ENCODE results near the gene FANCI.

FANCI gene

GRCh38 chr15:89335298-89336041, 91.7 kb downstream of the FANCI start:
- peak overlapping the region; percentile 63 for H3K9ac ChIP-seq (ENCODE audit: low read length)
- H4K20me1 ChIP-seq (ENCODE audit: insufficient read depth, low read length): peaks cover 23% of the 10 kb centered on the region
- H3K27me3 ChIP-seq (ENCODE audit: low read depth, low read length): peaks cover 4% of the 10 kb centered on the region; the same call in 1 of the 2 replicates
- H3K9me3 ChIP-seq (ENCODE audit: insufficient read depth, low read length): no peaks in the 10 kb centered on the region
- peaks cover 22% of the 10 kb centered on the region for H3K4me1 ChIP-seq (ENCODE audit: low read length)
- H3K36me3 ChIP-seq (replicated peaks; ENCODE audit: low read depth, low read length): peaks cover 27% of the 10 kb centered on the region
- peak overlapping the region; percentile 94 for H2AFZ ChIP-seq (ENCODE audit: low read depth, low read length)
- H3K4me2 ChIP-seq (ENCODE audit: low read length): peak overlapping the region; percentile 76
- peak overlapping the region; percentile 84 for H3K4me3 ChIP-seq (ENCODE audit: low read length)
- TF ChIP-seq, protein P1, sequence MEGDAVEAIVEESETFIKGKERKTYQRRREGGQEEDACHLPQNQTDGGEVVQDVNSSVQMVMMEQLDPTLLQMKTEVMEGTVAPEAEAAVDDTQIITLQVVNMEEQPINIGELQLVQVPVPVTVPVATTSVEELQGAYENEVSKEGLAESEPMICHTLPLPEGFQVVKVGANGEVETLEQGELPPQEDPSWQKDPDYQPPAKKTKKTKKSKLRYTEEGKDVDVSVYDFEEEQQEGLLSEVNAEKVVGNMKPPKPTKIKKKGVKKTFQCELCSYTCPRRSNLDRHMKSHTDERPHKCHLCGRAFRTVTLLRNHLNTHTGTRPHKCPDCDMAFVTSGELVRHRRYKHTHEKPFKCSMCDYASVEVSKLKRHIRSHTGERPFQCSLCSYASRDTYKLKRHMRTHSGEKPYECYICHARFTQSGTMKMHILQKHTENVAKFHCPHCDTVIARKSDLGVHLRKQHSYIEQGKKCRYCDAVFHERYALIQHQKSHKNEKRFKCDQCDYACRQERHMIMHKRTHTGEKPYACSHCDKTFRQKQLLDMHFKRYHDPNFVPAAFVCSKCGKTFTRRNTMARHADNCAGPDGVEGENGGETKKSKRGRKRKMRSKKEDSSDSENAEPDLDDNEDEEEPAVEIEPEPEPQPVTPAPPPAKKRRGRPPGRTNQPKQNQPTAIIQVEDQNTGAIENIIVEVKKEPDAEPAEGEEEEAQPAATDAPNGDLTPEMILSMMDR (IDR thresholded peaks at IDR 0.05; ENCODE audit: low read depth, low read length): no peak
- no peak for TF ChIP-seq EZH2phosphoT487 (IDR thresholded peaks at IDR 0.05; ENCODE audit: low read depth)
- H3K27ac ChIP-seq (ENCODE audit: low read length): peak overlapping the region; percentile 43
- H3K79me2 ChIP-seq (ENCODE audit: low read length): peaks cover 40% of the 10 kb centered on the region

DNA sequence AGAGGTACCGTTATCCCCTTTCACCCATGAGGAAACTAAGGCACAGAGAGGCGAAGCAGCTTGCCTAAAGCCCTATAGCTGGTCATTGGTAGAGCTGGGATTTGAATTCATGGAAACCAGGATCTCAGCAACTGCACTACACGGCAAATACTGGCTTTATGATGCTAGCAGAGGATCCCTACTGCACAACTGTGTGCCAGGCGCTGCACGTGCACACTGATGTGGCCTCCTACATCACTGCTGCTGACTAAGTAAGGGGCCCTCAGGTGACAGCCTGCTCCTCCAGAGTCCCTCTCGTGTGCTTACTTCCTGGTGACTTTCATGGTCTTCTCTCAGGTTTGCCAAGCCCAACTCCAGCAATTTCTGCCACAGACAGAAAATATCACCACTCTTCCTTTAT, 94.3 kb downstream of the FANCI start:
- Histone ChIP-seq H3K27ac (ENCODE audit: low read length) (no peak overlapping the region), H3K9me3 (ENCODE audit: insufficient read depth, low read length) (no peaks in the 10 kb centered on the region), H3K4me1 (ENCODE audit: low read length) (peaks cover 13% of the 10 kb centered on the region), H3K27me3 (ENCODE audit: low read depth, low read length) (peaks cover 4% of the 10 kb centered on the region; the same call in 1 of the 2 replicates), H2AFZ (ENCODE audit: low read depth, low read length) (no peak overlapping the region; the same call in 1 of the 2 replicates), H3K9ac (ENCODE audit: low read length) (no peak overlapping the region), H4K20me1 (ENCODE audit: insufficient read depth, low read length) (peaks cover 7% of the 10 kb centered on the region; the same call in 1 of the 2 replicates), H3K79me2 (ENCODE audit: low read length) (peaks cover 16% of the 10 kb centered on the region), H3K4me3 (ENCODE audit: low read length) (no peak overlapping the region), H3K36me3 (replicated peaks; ENCODE audit: low read depth, low read length) (peaks cover 2% of the 10 kb centered on the region), H3K4me2 (ENCODE audit: low read length) (no peak overlapping the region)
- TF ChIP-seq, protein P1 (IDR thresholded peaks at IDR 0.05; ENCODE audit: low read depth, low read length): no peak
- no peak for TF ChIP-seq EZH2phosphoT487 (IDR thresholded peaks at IDR 0.05; ENCODE audit: low read depth)

DNA sequence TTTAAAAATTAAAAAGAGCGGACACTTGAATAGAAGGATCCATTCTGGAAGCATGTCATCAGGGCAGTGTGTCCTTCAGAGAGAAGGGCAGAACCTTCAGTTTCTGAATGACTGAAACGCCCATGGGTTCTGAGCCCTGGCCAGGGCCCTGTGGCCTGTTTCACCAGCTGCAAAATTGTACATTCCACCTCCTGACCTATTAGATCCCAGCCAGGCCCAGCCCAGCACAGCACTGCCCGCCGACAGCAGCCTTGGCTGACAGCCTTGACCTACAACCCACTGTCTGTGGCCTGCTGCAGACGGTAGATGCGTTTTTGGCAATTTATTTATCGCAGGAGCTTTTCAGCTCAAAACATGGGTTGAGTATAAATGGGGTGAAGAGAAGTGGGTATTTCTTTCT, 96.8 kb downstream of the FANCI start:
- peaks cover 4% of the 10 kb centered on the region; the same call in 1 of the 2 replicates for H3K27me3 ChIP-seq (ENCODE audit: low read depth, low read length)
- no peaks in the 10 kb centered on the region for H3K79me2 ChIP-seq (ENCODE audit: low read length)
- H3K27ac ChIP-seq (ENCODE audit: low read length): no peak overlapping the region

More for the DNA sequence above, 96.8 kb downstream of the FANCI start:
- Histone ChIP-seq H3K4me3 (ENCODE audit: low read length) (no peak overlapping the region), H4K20me1 (ENCODE audit: insufficient read depth, low read length) (no peaks in the 10 kb centered on the region), H3K4me2 (ENCODE audit: low read length) (no peak overlapping the region), H3K4me1 (ENCODE audit: low read length) (peaks cover 6% of the 10 kb centered on the region; the same call in 1 of the 2 replicates), H3K9ac (ENCODE audit: low read length) (no peak overlapping the region), H3K9me3 (ENCODE audit: insufficient read depth, low read length) (no peaks in the 10 kb centered on the region), H2AFZ (ENCODE audit: low read depth, low read length) (no peak overlapping the region), H3K36me3 (replicated peaks; ENCODE audit: low read depth, low read length) (no peaks in the 10 kb centered on the region)
- no peak for TF ChIP-seq EZH2phosphoT487 (IDR thresholded peaks at IDR 0.05; ENCODE audit: low read depth)
- TF ChIP-seq, protein P1 (IDR thresholded peaks at IDR 0.05; ENCODE audit: low read depth, low read length): no peak

Data from OCI-LY3 (cell line).